Right lobe of liver (tissue), 6 donors: ENCODE data around the gene RPS28. TPM values are rescaled to one million over a fixed set of nuclear protein-coding genes. Genes with fewer than 3 reads are reported as not detected.
A peak's percentile ranks its signal among the peaks of the same experiment; 100 is the strongest.
"Not testable (repeated sequence)": the region's sequence is repeated elsewhere in the genome, so short reads cannot be mapped to it uniquely, and the experiment has no call there.

Experiments used
- ATAC-seq, 4 donors: fragments of 200-7000 bp; cut with Tn5 transposase; one replicate each; pipeline ENCODE4 v1.9.1; 2020; ENCODE audit warnings: mild to moderate bottlenecking in 4 of 4, moderate library complexity in 4 of 4
- DNase-seq, 3 donors: peaks; one replicate each; pipeline ENCODE4 v3.0.0-alpha.2; 2020
- H3K27ac ChIP-seq, 3 donors: fragments of 200-600 bp; one replicate each; pipeline ENCODE4 v1.8.0; 2022
- H3K27me3 ChIP-seq, 2 donors: fragments of 200-600 bp; one replicate each; pipeline ENCODE4 v1.8.0; 2022
- H3K36me3 ChIP-seq, 4 donors: fragments of 200-600 bp; sonication (generic) in 1 of 4; one replicate each; pipeline versions ENCODE4 v1.5.1 to v1.8.0; 2017 to 2022; ENCODE audit warnings: control low read depth in 1 of 4
- H3K4me1 ChIP-seq, 4 donors: fragments of 200-600 bp; sonication (generic) in 1 of 4; one replicate each; pipeline versions ENCODE4 v1.5.1 to v1.8.0; 2017 to 2022; ENCODE audit warnings: control low read depth in 1 of 4
- H3K4me3 ChIP-seq, 3 donors: fragments of 200-600 bp; one replicate each; pipeline ENCODE4 v1.8.0; 2022
- H3K9me3 ChIP-seq, 4 donors: fragments of 200-600 bp; sonication (generic) in 1 of 4; one replicate each; pipeline versions ENCODE4 v1.5.1 to v1.8.0; 2017 to 2022; ENCODE audit warnings: control low read depth in 1 of 4
- POLR2A ChIP-seq: fragments of 450-650 bp; IDR thresholded peaks from one replicate; pipeline ENCODE4 v1.6.1; 2017; ENCODE audit warnings: antibody characterized with exemption, mild to moderate bottlenecking
- WGBS: methylation state at CpG from one replicate; pipeline ENCODE4 v1.1.6; 2018; ENCODE audit warnings: low coverage, low lambda C conversion rate; ENCODE audit not compliant: insufficient coverage; ENCODE audit errors: missing lambda C conversion rate; 5-methylcytosine and 5-hydroxymethylcytosine counted together
- intact Hi-C, 2 donors: fragments of 100-400 bp; cut with DNase I; formaldehyde crosslinking; loops; one replicate each; pipeline versions ENCODE4 v1.11.2 to v1.14.1; 2022
- total RNA-seq, 6 experiments: library from RNA; depleted of rRNA in 2 of 6; stranded (reverse); fragments of >200 nt in 2 of 6; fragmentation: NEBNext Ultra II Directional in 3 of 6; extraction: Animal tissue kit (Norgen Biotek cat#: 25700) in 3 of 6; gene quantifications; one replicate each; pipeline versions ENCODE4 v1.1.0 to v1.2.4, GENCODE V29; 2016 to 2023
- TF ChIP-seq, protein P1 (sequence below), 4 donors: fragments of 200-600 bp in 3 of 4; fragments of 450-650 bp in 1 of 4; IDR thresholded peaks; one replicate each; pipeline versions ENCODE4 v1.5.1 to v1.8.0; 2016 to 2022; ENCODE audit warnings: antibody characterized with exemption in 4 of 4, mild to moderate bottlenecking in 2 of 4
- donor health status: DM: no; HTN: yes; CAD: no.
- donor health status: DM: no; HTN: no; CAD: no.
- donor health status: DM: no; HTN: no; CAD: no.
- donor health status: DM: no; HTN: yes; CAD: no.
- donor health status: DM: no; HTN: yes; CAD: no.

Gene RPS28
- total RNA-seq, 6 experiments from 2014 or later = 147 to 669 (median 564) TPM

GRCh38 chr19:8307965-8308866 is 13.1 kb upstream of the RPS28 start, which contains the start of gene CD320:
TSS of gene CD320 (minus strand) at chr19:8308358. CDS start at chr19:8308290, 68 bp downstream.
- H3K27me3 ChIP-seq = no peaks in the 10 kb centered on the region

DNA sequence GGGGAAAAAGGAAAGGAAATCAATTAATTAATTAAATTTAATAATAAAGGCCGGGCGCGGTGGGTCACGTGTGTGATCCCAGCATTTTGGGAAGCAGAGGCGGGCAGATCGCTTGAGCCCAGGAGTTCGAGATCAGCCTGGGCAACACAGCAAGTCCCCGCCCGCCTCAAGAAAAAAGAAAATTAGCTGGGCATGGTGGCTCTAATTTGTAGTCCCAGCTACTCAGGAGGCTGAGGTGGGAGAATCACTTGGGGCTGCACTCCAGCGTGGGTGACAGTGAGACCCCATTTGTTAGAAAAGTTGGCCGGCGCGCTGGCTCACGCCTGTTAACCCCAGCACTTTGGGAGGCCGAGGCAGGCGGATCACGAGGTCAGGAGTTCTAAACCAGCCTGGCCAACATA is 12.4 kb upstream of the RPS28 start:
- DNase-seq (peak; percentile 6 to 29 (median 26)), ATAC-seq (no peak)
- H3K4me3 ChIP-seq = peak overlapping the region in 1 of 3 donors; percentile 75
- no peak overlapping the region for H3K27ac ChIP-seq
- no peaks in the 10 kb centered on the region for H3K9me3 ChIP-seq
- peaks cover 0 to 30% (median 12%) of the 10 kb centered on the region in 4 donors for H3K4me1 ChIP-seq
- intact Hi-C loops = no loop called here
- TF ChIP-seq, protein P1, sequence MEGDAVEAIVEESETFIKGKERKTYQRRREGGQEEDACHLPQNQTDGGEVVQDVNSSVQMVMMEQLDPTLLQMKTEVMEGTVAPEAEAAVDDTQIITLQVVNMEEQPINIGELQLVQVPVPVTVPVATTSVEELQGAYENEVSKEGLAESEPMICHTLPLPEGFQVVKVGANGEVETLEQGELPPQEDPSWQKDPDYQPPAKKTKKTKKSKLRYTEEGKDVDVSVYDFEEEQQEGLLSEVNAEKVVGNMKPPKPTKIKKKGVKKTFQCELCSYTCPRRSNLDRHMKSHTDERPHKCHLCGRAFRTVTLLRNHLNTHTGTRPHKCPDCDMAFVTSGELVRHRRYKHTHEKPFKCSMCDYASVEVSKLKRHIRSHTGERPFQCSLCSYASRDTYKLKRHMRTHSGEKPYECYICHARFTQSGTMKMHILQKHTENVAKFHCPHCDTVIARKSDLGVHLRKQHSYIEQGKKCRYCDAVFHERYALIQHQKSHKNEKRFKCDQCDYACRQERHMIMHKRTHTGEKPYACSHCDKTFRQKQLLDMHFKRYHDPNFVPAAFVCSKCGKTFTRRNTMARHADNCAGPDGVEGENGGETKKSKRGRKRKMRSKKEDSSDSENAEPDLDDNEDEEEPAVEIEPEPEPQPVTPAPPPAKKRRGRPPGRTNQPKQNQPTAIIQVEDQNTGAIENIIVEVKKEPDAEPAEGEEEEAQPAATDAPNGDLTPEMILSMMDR (IDR thresholded peaks at IDR 0.05) = no peak
- TF ChIP-seq POLR2A = no peak
- H3K27me3 ChIP-seq = no peaks in the 10 kb centered on the region
- 85% methylated on average over 12 of the region's 17 CpGs for WGBS
- peaks cover 0 to 14% (median 4%) of the 10 kb centered on the region in 4 donors for H3K36me3 ChIP-seq

More at GRCh38 chr19:8307965-8308866, 13.1 kb upstream of the RPS28 start, which contains the start of gene CD320:
- DNase-seq = peak; percentile 92 to 94 (median 94)
- peak within 1 kb of the TSS; percentile 40 to 75 (median 72) for H3K4me3 ChIP-seq
- 0% methylated on average over 17 of the region's 63 CpGs for WGBS
- H3K4me1 ChIP-seq = peaks cover 0 to 30% (median 12%) of the 10 kb centered on the region in 4 donors
- TF ChIP-seq, protein P1 (IDR thresholded peaks at IDR 0.05) = no peak
- peak; percentile 63 for TF ChIP-seq POLR2A
- H3K9me3 ChIP-seq = no peaks in the 10 kb centered on the region
- peak within 1 kb of the TSS in 1 of 3 donors; percentile 53 for H3K27ac ChIP-seq
- H3K36me3 ChIP-seq = peaks cover 0 to 14% (median 4%) of the 10 kb centered on the region in 4 donors
- intact Hi-C loops = no loop called here
- ATAC-seq = peak; percentile 88 to 96 (median 91)

GRCh38 chr19:8310342-8311055 is 10.8 kb upstream of the RPS28 start:
- Histone ChIP-seq H3K9me3 (no peaks in the 10 kb centered on the region), H3K27ac (no peak overlapping the region), H3K4me1 (peaks cover 0 to 30% (median 12%) of the 10 kb centered on the region in 4 donors), H3K4me3 (no peak overlapping the region), H3K36me3 (peaks cover 0 to 26% (median 10%) of the 10 kb centered on the region in 4 donors), H3K27me3 (no peaks in the 10 kb centered on the region)
- no peak for ATAC-seq
- peak in 2 of 3 donors; percentile 15 to 33 for DNase-seq
- intact Hi-C loops = no loop called here
- TF ChIP-seq, protein P1 (IDR thresholded peaks at IDR 0.05) = no peak
- WGBS = 86% methylated on average over 4 of the region's 17 CpGs

GRCh38 chr19:8311461-8312260 is 9.6 kb upstream of the RPS28 start:
- H3K4me1 ChIP-seq = peaks cover 0 to 22% (median 9%) of the 10 kb centered on the region in 4 donors
- intact Hi-C loops = no loop called here
- H3K36me3 ChIP-seq = peaks cover 0 to 28% (median 15%) of the 10 kb centered on the region in 4 donors
- no peak overlapping the region for H3K4me3 ChIP-seq
- no peaks in the 10 kb centered on the region for H3K27me3 ChIP-seq
- 63% methylated on average over 3 of the region's 16 CpGs for WGBS
- ATAC-seq = no peak
- H3K27ac ChIP-seq = no peak overlapping the region
- TF ChIP-seq, protein P1 (IDR thresholded peaks at IDR 0.05) = no peak
- TF ChIP-seq POLR2A = no peak
- H3K9me3 ChIP-seq = no peaks in the 10 kb centered on the region
- DNase-seq = peak; percentile 32 to 58 (median 51)

GRCh38 chr19:8314981-8315640 is 6.2 kb upstream of the RPS28 start:
- intact Hi-C loops, H3K9me3 ChIP-seq, H3K27ac ChIP-seq, DNase-seq, H3K4me3 ChIP-seq, H3K27me3 ChIP-seq, ATAC-seq: not testable (repeated sequence)
- 77% methylated on average over 7 of the region's 11 CpGs for WGBS
- Histone ChIP-seq H3K4me1 (peaks cover 0 to 12% (median 0%) of the 10 kb centered on the region in 4 donors), H3K36me3 (peaks cover 0 to 27% (median 15%) of the 10 kb centered on the region in 4 donors)
